ENCODE data around the gene ENTPD8. TPM values are rescaled to one million over a fixed set of nuclear protein-coding genes. Genes with fewer than 3 reads are reported as not detected.
"Not testable (repeated sequence)": the region's sequence is repeated elsewhere in the genome, so short reads cannot be mapped to it uniquely, and the experiment has no call there.

Gene ENTPD8
- total RNA-seq, 1 donor from 2014 or later: not detected

GRCh38 chr9:137479892-137480685, 38.9 kb upstream of the ENTPD8 start:
- H3K27ac Mint-ChIP-seq: no peak overlapping the region
- peaks cover 6% of the 10 kb centered on the region for H3K36me3 Mint-ChIP-seq (ENCODE audit: low read depth)
- peaks cover 7% of the 10 kb centered on the region for H3K4me1 Mint-ChIP-seq
- no peak for DNase-seq
- H3K4me3 Mint-ChIP-seq: no peak overlapping the region
- H3K9me3 Mint-ChIP-seq: peaks cover 8% of the 10 kb centered on the region
- no peaks in the 10 kb centered on the region for H3K27me3 Mint-ChIP-seq
- intact Hi-C loops (cut with micrococcal nuclease): no loop called here

- Mint-ChIP-seq H3K4me3 (no peak overlapping the region), H3K4me1 (peaks cover 7% of the 10 kb centered on the region), H3K36me3 (ENCODE audit: low read depth) (peaks cover 8% of the 10 kb centered on the region), H3K9me3 (peaks cover 12% of the 10 kb centered on the region), H3K27me3 (no peaks in the 10 kb centered on the region), H3K27ac (no peak overlapping the region)
- DNase-seq: no peak
- intact Hi-C loops (cut with micrococcal nuclease): no loop called here
These were observed 38.1 kb upstream of the ENTPD8 start for GRCh38 chr9:137478962-137479861.

GRCh38 chr9:137478613-137478961, 37.4 kb upstream of the ENTPD8 start:
- H3K4me1 Mint-ChIP-seq: peaks cover 7% of the 10 kb centered on the region
- H3K4me3 Mint-ChIP-seq: no peak overlapping the region
- peaks cover 10% of the 10 kb centered on the region for H3K36me3 Mint-ChIP-seq (ENCODE audit: low read depth)
- H3K9me3 Mint-ChIP-seq: peaks cover 15% of the 10 kb centered on the region
- no peaks in the 10 kb centered on the region for H3K27me3 Mint-ChIP-seq
- DNase-seq: no peak
- intact Hi-C loops (cut with micrococcal nuclease): no loop called here
- H3K27ac Mint-ChIP-seq: no peak overlapping the region

- H3K9me3 Mint-ChIP-seq: peaks cover 21% of the 10 kb centered on the region
- no peak for DNase-seq
- H3K27ac Mint-ChIP-seq: no peak overlapping the region
- H3K27me3 Mint-ChIP-seq: peaks cover 2% of the 10 kb centered on the region
- intact Hi-C loops (cut with micrococcal nuclease): no loop called here
- H3K4me3 Mint-ChIP-seq: no peak overlapping the region
- H3K4me1 Mint-ChIP-seq: peaks cover 7% of the 10 kb centered on the region
- peaks cover 12% of the 10 kb centered on the region for H3K36me3 Mint-ChIP-seq (ENCODE audit: low read depth)
These were observed 36.8 kb upstream of the ENTPD8 start for GRCh38 chr9:137477778-137478612.

- Mint-ChIP-seq H3K4me3 (no peak overlapping the region), H3K27me3 (peaks cover 2% of the 10 kb centered on the region), H3K9me3 (peaks cover 24% of the 10 kb centered on the region), H3K27ac (no peak overlapping the region), H3K36me3 (ENCODE audit: low read depth) (peaks cover 12% of the 10 kb centered on the region), H3K4me1 (peaks cover 2% of the 10 kb centered on the region)
- DNase-seq: no peak
- intact Hi-C loops (cut with micrococcal nuclease): no loop called here
These were observed 35.7 kb upstream of the ENTPD8 start for GRCh38 chr9:137476856-137477255.

GRCh38 chr9:137475666-137476065, 34.5 kb upstream of the ENTPD8 start:
- H3K9me3 Mint-ChIP-seq: peaks cover 24% of the 10 kb centered on the region
- H3K27me3 Mint-ChIP-seq: peaks cover 7% of the 10 kb centered on the region
- DNase-seq: no peak
- H3K36me3 Mint-ChIP-seq (ENCODE audit: low read depth): peaks cover 12% of the 10 kb centered on the region
- H3K4me1 Mint-ChIP-seq: peaks cover 3% of the 10 kb centered on the region
- H3K27ac Mint-ChIP-seq: no peak overlapping the region
- intact Hi-C loops (cut with micrococcal nuclease): no loop called here
- no peak overlapping the region for H3K4me3 Mint-ChIP-seq

- no peak for DNase-seq
- Mint-ChIP-seq H3K4me1 (peaks cover 5% of the 10 kb centered on the region), H3K9me3 (peaks cover 24% of the 10 kb centered on the region), H3K36me3 (ENCODE audit: low read depth) (peaks cover 12% of the 10 kb centered on the region), H3K4me3 (no peak overlapping the region), H3K27me3 (peaks cover 10% of the 10 kb centered on the region), H3K27ac (no peak overlapping the region)
- intact Hi-C loops (cut with micrococcal nuclease): no loop called here
These were observed 33.1 kb upstream of the ENTPD8 start for GRCh38 chr9:137474271-137474670.

GRCh38 chr9:137470785-137471184, 29.6 kb upstream of the ENTPD8 start:
- no peak for DNase-seq
- no peak overlapping the region for H3K27ac Mint-ChIP-seq
- peaks cover 9% of the 10 kb centered on the region for H3K36me3 Mint-ChIP-seq (ENCODE audit: low read depth)
- peaks cover 18% of the 10 kb centered on the region for H3K27me3 Mint-ChIP-seq
- peaks cover 5% of the 10 kb centered on the region for H3K4me1 Mint-ChIP-seq
- peaks cover 18% of the 10 kb centered on the region for H3K9me3 Mint-ChIP-seq
- peak overlapping the region; percentile 28 for H3K4me3 Mint-ChIP-seq
- intact Hi-C loops (cut with micrococcal nuclease): no loop called here

GRCh38 chr9:137467896-137468295, 26.7 kb upstream of the ENTPD8 start:
- H3K9me3 Mint-ChIP-seq: peaks cover 2% of the 10 kb centered on the region
- peaks cover 5% of the 10 kb centered on the region for H3K4me1 Mint-ChIP-seq
- H3K27me3 Mint-ChIP-seq: peaks cover 16% of the 10 kb centered on the region
- no peaks in the 10 kb centered on the region for H3K36me3 Mint-ChIP-seq (ENCODE audit: low read depth)
- DNase-seq: no peak
- no peak overlapping the region for H3K27ac Mint-ChIP-seq
- H3K4me3 Mint-ChIP-seq: no peak overlapping the region
- intact Hi-C loops (cut with micrococcal nuclease): no loop called here

- no peaks in the 10 kb centered on the region for H3K36me3 Mint-ChIP-seq (ENCODE audit: low read depth)
- no peak overlapping the region for H3K4me3 Mint-ChIP-seq
- H3K4me1 Mint-ChIP-seq: peaks cover 5% of the 10 kb centered on the region
- H3K9me3 Mint-ChIP-seq: no peaks in the 10 kb centered on the region
- no peak for DNase-seq
- intact Hi-C loops (cut with micrococcal nuclease): no loop called here
- peaks cover 16% of the 10 kb centered on the region for H3K27me3 Mint-ChIP-seq
- no peak overlapping the region for H3K27ac Mint-ChIP-seq
These were observed 26.0 kb upstream of the ENTPD8 start for GRCh38 chr9:137467161-137467581.

GRCh38 chr9:137466389-137467085, 25.4 kb upstream of the ENTPD8 start:
- H3K36me3 Mint-ChIP-seq (ENCODE audit: low read depth); H3K9me3 Mint-ChIP-seq; DNase-seq; H3K27ac Mint-ChIP-seq; H3K4me1 Mint-ChIP-seq; intact Hi-C loops (cut with micrococcal nuclease); H3K4me3 Mint-ChIP-seq: not testable (repeated sequence)
- H3K27me3 Mint-ChIP-seq: peaks cover 14% of the 10 kb centered on the region

DNA sequence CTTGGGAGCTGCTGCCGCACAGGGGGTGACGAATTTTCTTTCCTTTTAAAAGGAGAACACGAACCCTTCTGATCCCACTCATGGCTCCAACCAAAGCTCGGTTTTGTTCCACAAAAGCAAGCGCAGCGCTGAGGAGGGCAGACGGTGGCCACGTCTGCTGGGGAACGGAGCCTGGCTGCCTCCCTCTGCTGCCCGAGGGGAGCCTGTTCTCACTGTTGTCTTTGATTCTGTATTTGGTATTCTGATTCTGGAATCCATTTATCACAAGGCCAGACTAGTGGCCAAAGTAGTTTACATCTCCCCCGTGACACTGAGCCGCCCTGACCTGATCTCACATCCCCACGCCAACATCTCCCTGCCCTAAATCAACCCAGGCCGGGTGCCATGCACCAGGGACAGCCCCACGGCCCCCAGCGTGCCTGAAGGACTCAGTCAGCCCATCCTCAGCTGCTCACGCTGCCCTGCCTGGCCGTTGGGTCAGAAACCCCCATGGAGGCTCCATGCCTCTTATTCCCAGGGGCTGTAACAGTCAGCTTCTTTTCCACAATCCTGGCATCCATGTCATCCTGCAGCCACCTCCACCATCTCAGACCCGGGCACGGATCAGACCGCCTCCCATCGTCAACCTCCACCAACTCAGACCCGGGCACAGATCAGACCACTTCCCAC, 24.7 kb upstream of the ENTPD8 start:
- Mint-ChIP-seq H3K4me1 (peaks cover 4% of the 10 kb centered on the region), H3K36me3 (ENCODE audit: low read depth) (no peaks in the 10 kb centered on the region), H3K27ac (no peak overlapping the region), H3K9me3 (no peaks in the 10 kb centered on the region), H3K4me3 (no peak overlapping the region), H3K27me3 (peaks cover 13% of the 10 kb centered on the region)
- DNase-seq: no peak
- intact Hi-C loops (cut with micrococcal nuclease): no loop called here
